KMS-11 (cell line): ENCODE results near the gene BCAM.

ENCODE experiments used
- H2AFZ ChIP-seq: fragments of 200-600 bp; sonication (generic); 2 replicates; pipeline ENCODE4 v1.6.1; 2016; ENCODE audit warnings: antibody characterized with exemption, mixed run types, low read depth
- H3K27ac ChIP-seq: fragments of 200-600 bp; sonication (generic); 2 replicates; pipeline ENCODE4 v1.6.1; 2016; ENCODE audit warnings: mild to moderate bottlenecking, mixed run types
- H3K27me3 ChIP-seq: fragments of 200-600 bp; sonication (generic); 2 replicates; pipeline ENCODE4 v1.6.1; 2017; ENCODE audit warnings: mild to moderate bottlenecking, low read depth, mixed run types, moderate library complexity; ENCODE audit not compliant: insufficient read depth
- H3K36me3 ChIP-seq: fragments of 200-600 bp; sonication (generic); 2 replicates; pipeline ENCODE4 v1.6.1; 2017; ENCODE audit warnings: mild to moderate bottlenecking, mixed run types; ENCODE audit not compliant: insufficient read depth
- H3K4me1 ChIP-seq: fragments of 200-600 bp; sonication (generic); 2 replicates; pipeline ENCODE4 v1.6.1; 2016; ENCODE audit warnings: mild to moderate bottlenecking, low read depth, mixed run types; ENCODE audit not compliant: poor library complexity, severe bottlenecking
- H3K4me2 ChIP-seq: fragments of 200-600 bp; sonication (generic); 2 replicates; pipeline ENCODE4 v1.7.0; 2016; ENCODE audit warnings: mild to moderate bottlenecking, mixed run types
- H3K4me3 ChIP-seq: fragments of 200-600 bp; sonication (generic); IDR thresholded peaks from 2 replicates; pipeline ENCODE4 v1.6.1; 2017; ENCODE audit warnings: low read depth, low read length, mixed read lengths; ENCODE audit not compliant: insufficient read depth
- H3K79me2 ChIP-seq: fragments of 200-600 bp; sonication (generic); 2 replicates; pipeline ENCODE4 v1.6.1; 2016; ENCODE audit warnings: low read depth, mixed run types; ENCODE audit not compliant: insufficient read depth
- H3K9ac ChIP-seq: fragments of 200-600 bp; sonication (generic); 2 replicates; pipeline ENCODE4 v1.6.1; 2016; ENCODE audit warnings: mild to moderate bottlenecking, mixed run types
- H4K20me1 ChIP-seq: fragments of 200-600 bp; sonication (generic); 2 replicates; pipeline ENCODE4 v1.6.1; 2016; ENCODE audit warnings: mild to moderate bottlenecking, mixed run types; ENCODE audit not compliant: insufficient read depth
- CTCF ChIP-seq: fragments of 200-600 bp; sonication (generic); conservative IDR thresholded peaks from 2 replicates; pipeline ENCODE4 v1.6.1; 2017; ENCODE audit warnings: low read depth, mild to moderate bottlenecking, antibody characterized with exemption, low read length, moderate library complexity, mixed read lengths

Gene BCAM

GRCh38 chr19:44812142-44812718 lies 3.3 kb downstream of the BCAM start:
- H2AFZ ChIP-seq: no peak overlapping the region
- no peak for TF ChIP-seq CTCF
- H3K36me3 ChIP-seq: no peaks in the 10 kb centered on the region
- no peak overlapping the region for H3K27ac ChIP-seq
- peaks cover 25% of the 10 kb centered on the region; the same call in 1 of the 2 replicates for H3K27me3 ChIP-seq
- no peak overlapping the region for H3K4me3 ChIP-seq
- H3K4me1 ChIP-seq: peaks cover 8% of the 10 kb centered on the region
- no peak overlapping the region for H3K9ac ChIP-seq
- no peaks in the 10 kb centered on the region for H3K79me2 ChIP-seq
- no peaks in the 10 kb centered on the region for H4K20me1 ChIP-seq
- no peak overlapping the region for H3K4me2 ChIP-seq

GRCh38 chr19:44813070-44813840 lies 4.4 kb downstream of the BCAM start:
- Histone ChIP-seq H3K79me2 (no peaks in the 10 kb centered on the region), H3K36me3 (no peaks in the 10 kb centered on the region), H3K27me3 (peaks cover 24% of the 10 kb centered on the region), H4K20me1 (no peaks in the 10 kb centered on the region), H3K4me1 (no peaks in the 10 kb centered on the region), H3K4me3 (no peak overlapping the region), H3K4me2 (no peak overlapping the region), H3K27ac (no peak overlapping the region), H3K9ac (no peak overlapping the region), H2AFZ (no peak overlapping the region)
- no peak for TF ChIP-seq CTCF

GRCh38 chr19:44813841-44814470 lies 5.1 kb downstream of the BCAM start:
- H3K79me2 ChIP-seq: no peaks in the 10 kb centered on the region
- peaks cover 27% of the 10 kb centered on the region for H3K27me3 ChIP-seq
- no peak overlapping the region for H3K27ac ChIP-seq
- TF ChIP-seq CTCF: no peak
- H3K9ac ChIP-seq: no peak overlapping the region
- no peaks in the 10 kb centered on the region for H4K20me1 ChIP-seq
- H3K4me3 ChIP-seq: no peak overlapping the region
- H2AFZ ChIP-seq: no peak overlapping the region
- H3K36me3 ChIP-seq: no peaks in the 10 kb centered on the region
- no peak overlapping the region for H3K4me2 ChIP-seq
- no peaks in the 10 kb centered on the region for H3K4me1 ChIP-seq

- H3K27me3 ChIP-seq: peaks cover 28% of the 10 kb centered on the region
- H3K4me2 ChIP-seq: no peak overlapping the region
- H4K20me1 ChIP-seq: no peaks in the 10 kb centered on the region
- no peaks in the 10 kb centered on the region for H3K4me1 ChIP-seq
- TF ChIP-seq CTCF: no peak
- H2AFZ ChIP-seq: no peak overlapping the region
- H3K4me3 ChIP-seq: no peak overlapping the region
- H3K36me3 ChIP-seq: no peaks in the 10 kb centered on the region
- H3K9ac ChIP-seq: no peak overlapping the region
- no peak overlapping the region for H3K27ac ChIP-seq
- no peaks in the 10 kb centered on the region for H3K79me2 ChIP-seq
Measured at GRCh38 chr19:44814517-44814916, 5.6 kb downstream of the BCAM start.
